C1 segment of cervical spinal cord (tissue), 14 donors: ENCODE data around the gene ORAI2.
"Not testable (repeated sequence)": the region's sequence is repeated elsewhere in the genome, so short reads cannot be mapped to it uniquely, and the experiment has no call there.

Experiments
- DNase-seq, 14 donors: peaks; one replicate each; lab custom pipeline; 2025; lab: John Stamatoyannopoulos, UW

The ORAI2 gene

GRCh38 chr7:102494473-102495149 is 61.2 kb downstream of the ORAI2 start:
- DNase-seq = not testable (repeated sequence)

- DNase-seq = not testable (repeated sequence)
Observed at GRCh38 chr7:102496861-102497260, 63.5 kb downstream of the ORAI2 start.

- not testable (repeated sequence) for DNase-seq
Observed at GRCh38 chr7:102497308-102497707, 63.9 kb downstream of the ORAI2 start.

- DNase-seq = not testable (repeated sequence)
Observed at GRCh38 chr7:102498321-102498720, 64.9 kb downstream of the ORAI2 start.

GRCh38 chr7:102503141-102503540 is 69.8 kb downstream of the ORAI2 start:
- DNase-seq = not testable (repeated sequence)

- not testable (repeated sequence) for DNase-seq
Observed at GRCh38 chr7:102505298-102506185, 72.2 kb downstream of the ORAI2 start.
